GM18499 (cell line): ENCODE data around the gene OR12D2.
"Not testable (repeated sequence)": the region's sequence is repeated elsewhere in the genome, so short reads cannot be mapped to it uniquely, and the experiment has no call there.

Experiments
- ATAC-seq: cut with Tn5 transposase; IDR thresholded peaks from one replicate; pipeline ENCODE4 v1.9.1; 2021; ENCODE audit warnings: moderate number of reproducible peaks; ENCODE audit not compliant: insufficient read depth, unreplicated experiment

OR12D2 gene, protein sequence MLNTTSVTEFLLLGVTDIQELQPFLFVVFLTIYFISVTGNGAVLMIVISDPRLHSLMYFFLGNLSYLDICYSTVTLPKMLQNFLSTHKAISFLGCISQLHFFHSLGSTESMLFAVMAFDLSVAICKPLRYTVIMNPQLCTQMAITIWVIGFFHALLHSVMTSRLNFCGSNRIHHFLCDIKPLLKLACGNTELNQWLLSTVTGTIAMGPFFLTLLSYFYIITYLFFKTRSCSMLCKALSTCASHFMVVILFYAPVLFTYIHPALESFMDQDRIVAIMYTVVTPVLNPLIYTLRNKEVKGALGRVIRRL

DNA sequence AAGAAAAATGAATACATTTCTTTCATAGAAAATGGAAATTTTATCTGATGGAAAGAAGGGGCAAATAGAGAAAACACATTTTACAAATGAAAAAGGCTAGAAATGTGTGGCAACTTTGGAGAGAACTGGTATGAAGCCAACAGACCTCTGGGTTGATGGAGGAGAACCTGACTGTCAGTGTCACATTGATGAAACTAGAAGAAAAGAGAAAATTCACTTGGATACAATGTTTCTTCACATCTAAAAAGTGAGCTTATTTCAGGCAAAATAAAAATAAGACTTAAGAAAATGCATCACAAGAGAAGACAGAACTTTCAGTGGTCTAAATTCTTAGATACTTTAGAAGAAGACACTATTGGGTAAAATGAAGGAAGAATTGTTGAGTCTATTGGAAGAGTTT lies at the start of gene OR12D2:
Gene OR12D2 (plus strand): TSS at position 301 of the 400 bp plus-strand sequence. CDS start 1,069 bp downstream, outside the sequence.
- ATAC-seq: no peak

DNA sequence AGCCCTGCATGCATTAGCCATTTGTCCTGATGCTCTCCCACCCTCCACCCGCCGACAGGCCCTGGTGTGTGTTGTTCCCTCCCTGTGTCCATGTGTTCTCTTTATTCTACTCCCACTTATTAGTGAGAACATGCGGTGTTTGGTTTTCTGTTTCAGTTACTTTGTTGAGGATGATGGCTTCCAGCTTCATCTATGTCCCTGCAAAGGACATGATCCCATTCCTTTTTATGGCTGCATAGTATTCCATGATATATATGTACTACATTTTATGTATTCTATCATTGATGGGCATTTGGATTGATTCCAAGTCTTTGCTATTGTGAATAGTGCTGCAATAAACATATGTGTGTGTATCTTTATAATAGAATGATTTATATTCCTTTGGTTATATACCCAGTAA lies 46.1 kb upstream of the OR12D2 start:
- ATAC-seq: not testable (repeated sequence)

DNA sequence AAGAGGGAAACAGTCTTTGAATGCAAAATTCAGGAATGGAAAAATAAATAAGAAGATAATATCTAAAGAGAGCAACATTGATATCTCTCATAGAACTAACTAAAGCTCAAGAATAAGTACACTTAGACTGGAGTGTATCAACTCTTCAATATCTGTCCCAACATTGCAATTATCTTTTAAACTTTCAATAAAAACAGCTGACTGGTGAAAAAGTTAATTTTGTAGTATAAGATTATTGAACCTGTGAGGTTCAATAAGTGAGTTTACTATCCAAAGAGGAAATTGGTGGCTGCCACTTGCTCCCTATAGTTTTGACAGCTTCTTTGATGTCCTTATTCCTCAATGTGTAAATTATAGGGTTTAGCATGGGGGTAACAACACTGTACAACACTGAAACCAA lies 40.5 kb upstream of the OR12D2 start:
- ATAC-seq: no peak

DNA sequence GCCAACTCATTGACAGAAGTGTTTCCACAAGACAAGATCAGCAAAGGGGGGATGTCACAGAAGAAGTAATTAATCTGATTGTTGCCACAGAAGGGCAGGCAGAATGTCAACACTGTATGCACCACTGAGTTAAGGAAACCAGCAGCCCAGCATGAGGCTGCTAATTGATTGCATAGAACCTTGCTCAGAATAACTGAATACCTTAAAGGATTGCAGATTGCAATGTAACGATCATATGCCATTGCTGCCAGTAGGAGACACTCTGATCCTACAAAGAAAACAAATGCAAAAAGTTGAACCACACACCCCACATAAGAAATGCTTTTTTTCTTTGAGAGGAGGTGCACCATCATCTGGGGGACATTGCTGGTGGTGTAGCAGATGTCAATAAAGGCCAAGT lies 39.8 kb upstream of the OR12D2 start:
- ATAC-seq: no peak

DNA sequence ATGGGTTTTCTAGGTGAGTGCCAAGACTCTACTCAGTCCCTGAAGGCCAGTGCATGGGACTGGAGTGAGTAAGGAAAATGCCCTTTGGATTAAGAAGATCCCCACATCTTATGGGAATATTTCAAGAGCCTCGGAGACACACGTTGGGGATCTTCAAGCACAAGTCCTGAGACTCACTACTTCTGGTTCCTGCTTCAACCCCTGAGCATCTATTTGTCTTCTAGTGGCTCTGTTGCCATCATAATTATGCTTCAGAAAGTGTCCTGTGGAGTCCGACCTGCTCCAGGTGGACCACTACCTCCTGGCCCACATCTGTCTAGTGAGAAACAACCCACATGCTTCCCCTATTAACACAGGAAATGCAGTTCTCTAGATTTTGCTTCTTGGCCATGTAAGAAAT lies 26.7 kb upstream of the OR12D2 start, which contains the start of gene OR5V1:
Gene OR5V1 (minus strand): TSS at position 101 of the 400 bp plus-strand sequence. CDS start 12,670 bp downstream, outside the sequence.
- no peak for ATAC-seq

DNA sequence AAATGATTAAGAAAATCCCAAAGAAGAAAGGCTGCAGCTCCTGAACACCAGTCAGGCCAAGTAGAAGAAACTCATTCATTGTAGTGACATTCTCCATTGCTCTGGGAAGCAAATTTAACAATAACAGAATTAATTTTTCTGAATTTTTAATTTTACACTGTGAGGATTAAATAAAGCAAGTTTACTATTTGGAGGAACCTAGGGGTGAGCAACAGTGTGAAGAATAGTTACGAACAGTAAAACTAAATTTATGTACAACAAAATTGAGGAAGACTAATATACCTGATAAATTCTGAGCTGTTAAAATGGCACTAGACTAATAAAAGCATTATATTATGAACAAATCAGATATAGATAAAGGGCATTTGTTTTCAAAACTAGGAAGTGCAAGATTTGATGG lies 20.2 kb upstream of the OR12D2 start, which contains the start of gene OR12D3:
Gene OR12D3 (minus strand): TSS at position 101 of the 400 bp plus-strand sequence. CDS start 4 bp downstream, at position 97.
- ATAC-seq: no peak

DNA sequence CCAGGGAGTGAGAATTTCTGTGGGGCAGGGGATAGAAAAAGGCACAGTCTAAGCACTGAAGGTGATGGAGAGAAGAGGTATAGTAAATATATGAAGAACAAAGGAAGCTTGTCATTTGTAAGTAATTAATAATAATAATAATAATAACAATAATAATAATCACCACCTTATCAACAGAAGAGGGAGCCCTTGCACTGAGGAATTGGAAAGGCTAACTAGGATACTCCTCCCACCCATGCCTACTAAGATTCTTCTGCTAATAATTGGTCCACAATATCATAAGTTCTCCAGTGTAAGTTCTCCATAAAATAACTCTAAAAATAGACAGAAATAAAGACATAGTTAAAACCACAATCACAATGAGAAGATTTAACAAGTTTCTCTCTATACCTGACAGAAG lies 19.4 kb upstream of the OR12D2 start:
- ATAC-seq: no peak

DNA sequence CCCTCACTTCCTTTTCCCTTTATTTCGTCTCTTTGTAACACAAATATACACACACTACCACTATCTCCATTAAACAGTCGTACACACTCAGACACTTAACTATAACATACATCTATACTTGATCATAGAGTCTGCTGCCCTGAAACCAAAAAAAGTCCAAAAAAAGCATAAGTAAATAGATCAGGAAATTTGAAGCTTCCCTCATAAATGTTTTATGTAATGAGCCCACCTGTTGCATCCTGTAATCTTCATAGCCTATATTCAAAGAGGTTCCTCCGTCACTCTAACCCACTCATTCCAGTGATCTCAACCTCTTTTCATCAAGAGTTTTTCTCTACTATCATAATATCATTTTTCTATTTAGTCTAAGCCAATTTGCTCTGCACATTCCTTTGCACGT lies 6.9 kb upstream of the OR12D2 start:
- no peak for ATAC-seq

DNA sequence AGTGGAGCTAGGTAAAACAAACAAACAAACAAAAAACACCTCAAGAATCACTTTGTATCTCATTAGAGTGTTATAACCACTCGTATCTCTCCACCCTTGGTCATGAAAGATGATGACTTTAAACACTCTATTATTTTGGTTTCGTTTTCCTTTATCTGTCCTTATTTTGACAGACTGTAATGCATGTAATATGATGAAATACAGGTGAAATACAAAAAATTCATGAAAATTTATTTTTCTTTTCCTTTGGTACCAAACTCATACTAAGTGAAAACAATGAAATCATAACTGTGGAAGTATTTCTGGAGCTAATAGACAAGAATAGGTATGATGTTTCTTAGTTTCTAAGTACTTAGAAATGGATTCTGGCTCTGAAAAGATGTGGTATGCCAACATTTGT lies 4.1 kb downstream of the OR12D2 start:
- no peak for ATAC-seq

DNA sequence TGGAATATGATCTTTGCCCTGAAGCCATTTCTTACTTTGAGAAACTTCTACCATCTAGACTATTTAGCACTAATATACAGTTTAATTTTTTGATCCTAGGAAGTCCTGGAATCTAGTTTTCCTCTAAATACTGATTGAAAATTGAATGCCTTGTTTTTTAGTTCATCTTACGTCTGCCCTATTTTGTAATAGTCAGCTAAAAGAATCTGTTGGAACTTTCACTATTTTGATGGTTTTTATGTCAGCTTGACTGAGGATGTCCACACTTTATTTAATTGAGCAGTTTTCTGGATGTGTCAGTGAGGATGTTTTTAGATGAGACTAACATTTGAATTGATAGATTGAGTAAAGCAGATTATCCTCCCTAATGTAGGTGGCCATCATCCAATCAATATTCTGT lies 8.4 kb downstream of the OR12D2 start:
- ATAC-seq: no peak

DNA sequence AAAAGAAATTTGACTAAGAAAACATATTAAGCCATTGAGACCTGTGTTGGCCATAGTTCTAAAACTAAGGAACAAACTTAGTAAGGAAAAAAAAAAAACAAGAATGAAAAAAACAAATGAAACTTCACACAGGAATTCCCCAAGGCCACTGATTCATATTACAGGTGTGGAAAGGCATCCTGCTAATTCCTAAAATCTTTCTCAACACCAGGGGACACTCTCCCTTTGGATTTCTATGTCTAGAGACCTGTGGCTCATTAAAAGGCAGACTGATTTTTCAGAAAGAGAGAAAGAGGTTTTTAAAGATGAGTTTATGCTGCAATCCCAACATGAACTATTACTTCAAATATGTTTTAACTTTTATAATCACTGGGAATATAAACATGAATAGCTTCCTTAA lies 19.2 kb downstream of the OR12D2 start, which contains the start of gene OR12D1:
Gene OR12D1 (plus strand): TSS at position 341 of the 400 bp plus-strand sequence.
- ATAC-seq: no peak

DNA sequence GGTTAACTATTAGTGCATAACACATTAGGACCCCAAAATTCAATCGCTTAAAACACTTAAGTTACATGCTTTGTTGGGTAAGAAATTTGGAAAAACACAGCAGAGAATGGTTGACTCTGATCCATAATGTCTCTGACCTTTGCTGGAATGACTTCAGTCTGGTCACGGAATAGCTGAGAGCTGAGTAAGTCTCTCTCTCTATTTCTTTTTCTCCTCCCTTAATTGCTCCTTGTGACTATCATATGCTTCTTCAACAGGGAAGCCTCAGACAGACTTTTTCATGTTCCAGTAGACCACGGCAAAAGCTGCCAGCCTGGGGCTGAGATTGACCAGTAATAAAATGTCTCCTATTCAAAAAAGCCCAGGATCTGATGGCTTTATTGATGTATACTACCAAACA lies 24.1 kb downstream of the OR12D2 start:
- no peak for ATAC-seq

DNA sequence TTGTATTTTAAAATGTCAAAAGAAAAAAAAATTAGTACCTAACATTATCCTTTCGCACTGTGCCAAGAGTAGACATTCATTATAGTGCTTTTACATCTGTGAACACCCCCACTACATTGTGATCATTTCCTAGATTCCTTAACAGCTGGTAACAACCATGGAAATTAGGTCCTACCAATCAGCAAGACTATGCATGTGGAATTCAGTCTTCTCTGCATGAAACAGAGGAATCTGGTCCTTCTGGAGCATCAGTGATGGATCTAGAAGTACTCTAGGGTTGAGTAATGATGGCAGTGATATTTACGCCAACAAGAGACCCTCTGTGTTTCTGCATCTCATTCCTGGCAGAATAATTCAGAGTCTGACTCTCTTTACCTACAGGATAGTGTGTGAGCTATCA lies 28.7 kb downstream of the OR12D2 start:
- no peak for ATAC-seq

DNA sequence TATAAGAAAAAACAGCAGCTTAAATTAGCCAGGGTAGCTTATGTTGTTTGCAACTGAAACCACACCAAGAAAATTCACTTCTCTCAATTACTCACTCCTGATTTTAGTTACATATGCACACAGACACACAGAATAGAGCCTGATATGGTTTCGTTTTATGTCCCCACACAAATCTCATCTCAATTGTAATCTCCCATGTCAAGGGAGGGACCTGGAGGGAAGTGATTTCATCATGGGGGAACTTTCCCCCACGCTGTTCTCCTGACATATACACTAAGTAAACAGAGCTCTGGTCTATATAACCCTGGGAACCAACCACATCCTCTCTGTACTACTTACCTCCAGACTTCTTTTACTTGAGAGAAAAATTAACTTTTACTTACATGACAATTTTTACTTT lies 29.1 kb downstream of the OR12D2 start:
- ATAC-seq: no peak

DNA sequence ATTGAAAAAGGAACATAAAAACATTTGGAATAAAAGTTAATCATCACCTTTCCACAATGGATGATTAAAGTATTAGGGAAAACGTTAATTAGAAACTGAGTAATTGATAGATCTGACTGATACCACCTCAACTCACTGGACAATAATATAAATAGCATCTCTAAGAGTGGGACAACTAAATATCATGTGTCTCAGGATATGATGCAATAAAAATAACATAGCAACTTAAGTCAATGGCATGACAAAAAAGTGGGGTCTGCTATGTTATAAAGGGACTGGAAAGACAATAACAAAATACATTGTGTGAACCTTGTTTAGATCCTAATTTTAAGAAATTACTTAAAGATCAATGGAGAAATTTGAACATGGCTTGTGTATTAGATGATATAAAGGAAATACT lies 29.6 kb downstream of the OR12D2 start:
- no peak for ATAC-seq

DNA sequence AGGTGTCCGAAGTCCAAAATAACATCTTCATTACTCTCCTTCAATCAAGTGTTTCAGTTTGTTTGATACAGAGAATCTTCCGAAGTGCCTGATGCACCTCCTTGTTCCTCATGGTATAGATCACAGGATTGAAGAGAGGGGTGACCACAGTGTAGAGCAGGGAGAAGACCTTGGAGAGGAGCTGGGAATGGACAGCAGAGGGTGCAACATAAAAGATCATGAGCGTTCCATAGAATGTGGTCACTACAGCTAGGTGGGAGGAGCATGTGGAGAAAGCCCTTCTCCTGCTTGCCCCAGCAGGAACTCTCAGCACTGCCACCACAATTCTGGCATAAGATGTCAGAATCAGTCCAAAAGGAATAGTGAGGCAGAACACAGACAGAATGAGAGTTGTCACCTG lies 31.2 kb downstream of the OR12D2 start:
- ATAC-seq: no peak

DNA sequence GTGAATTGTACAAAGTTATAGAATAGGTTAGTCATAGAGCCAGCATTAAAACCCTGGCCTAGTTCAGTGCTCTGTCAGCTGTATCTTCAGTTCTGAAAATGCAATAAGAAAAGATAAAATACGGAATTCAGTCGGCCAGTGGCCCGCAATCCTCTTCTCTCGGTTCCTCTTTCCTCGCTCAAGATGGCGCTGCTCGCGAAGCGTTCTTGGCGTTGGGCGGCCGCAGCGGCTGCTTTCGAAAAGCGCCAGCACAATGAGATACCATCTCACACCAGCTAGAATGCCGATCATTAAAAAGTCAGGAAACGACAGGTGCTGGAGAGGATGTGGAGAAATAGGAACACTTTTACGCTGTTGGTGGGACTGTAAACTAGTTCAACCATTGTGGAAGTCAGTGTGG lies 41.3 kb downstream of the OR12D2 start:
- ATAC-seq: not testable (repeated sequence)

DNA sequence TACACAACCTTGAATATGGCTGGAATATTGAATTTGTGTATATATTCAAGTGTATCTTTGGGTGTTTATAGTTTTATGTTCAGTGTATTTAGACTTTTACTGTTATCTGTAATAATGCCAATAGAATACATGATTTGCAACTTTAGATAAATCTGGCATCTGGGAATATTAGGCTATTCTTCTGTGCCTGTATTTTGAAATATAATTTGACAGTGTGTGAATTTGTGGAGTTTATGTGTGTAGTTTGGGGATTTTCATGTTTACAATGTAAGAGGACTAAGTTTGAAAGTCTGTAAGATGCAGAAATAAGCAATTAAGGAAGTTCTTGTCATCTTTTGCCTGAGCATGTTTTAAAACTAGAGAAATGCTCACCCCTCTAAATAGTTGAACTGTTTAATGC lies 43.6 kb downstream of the OR12D2 start, which contains the start of gene OR10C1:
Gene OR10C1 (plus strand): TSS at position 301 of the 400 bp plus-strand sequence. CDS start 710 bp downstream, outside the sequence.
- no peak for ATAC-seq

DNA sequence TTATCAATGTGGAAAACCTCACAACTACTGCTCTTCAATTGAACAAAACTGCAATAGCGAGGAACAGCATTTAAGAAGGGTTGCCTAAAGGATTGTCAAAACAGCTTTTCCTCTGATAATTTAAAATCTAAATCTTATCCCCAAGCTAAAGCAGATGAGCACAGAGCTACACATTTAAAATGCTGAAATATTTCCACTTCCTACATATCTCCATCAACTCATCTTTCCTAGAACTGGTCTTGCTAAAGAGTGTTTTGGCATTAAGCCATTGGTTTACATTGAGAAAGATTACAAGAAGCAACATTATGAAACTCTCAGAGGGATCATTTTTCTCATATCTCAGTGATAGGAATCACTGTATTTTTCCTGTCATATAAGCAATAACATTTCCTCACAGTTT lies 47.3 kb downstream of the OR12D2 start:
- no peak for ATAC-seq

DNA sequence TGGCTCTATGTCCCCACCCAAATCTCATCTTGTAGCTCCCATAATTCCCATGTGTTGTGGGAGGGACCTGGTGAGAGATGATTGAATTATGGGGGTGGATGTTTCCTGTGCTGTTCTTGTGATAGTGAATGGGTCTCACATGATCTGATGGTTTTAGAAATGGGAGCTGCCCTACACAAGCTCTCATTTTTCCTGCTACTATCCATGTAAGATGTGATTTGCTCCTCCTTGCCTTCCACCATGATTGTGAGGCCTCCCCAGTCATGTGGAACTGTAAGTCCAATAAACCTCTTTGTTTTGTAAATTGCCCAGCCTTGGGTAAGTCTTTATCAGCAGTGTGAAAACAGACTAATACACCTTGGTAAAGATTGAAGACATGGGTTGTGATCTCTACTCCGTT lies 48.6 kb downstream of the OR12D2 start:
- ATAC-seq: not testable (repeated sequence)
